ENCODE measurements around the gene XPNPEP1.
A peak's percentile ranks its signal among the peaks of the same experiment; 100 is the strongest.

- TF ChIP-seq CSRNP3 (CRISPR knock-in tag; IDR thresholded peaks at IDR 0.05), result no peak
- TF ChIP-seq ZC3H10 (CRISPR knock-in tag; IDR thresholded peaks at IDR 0.05), result no peak
- TF ChIP-seq, protein P1, sequence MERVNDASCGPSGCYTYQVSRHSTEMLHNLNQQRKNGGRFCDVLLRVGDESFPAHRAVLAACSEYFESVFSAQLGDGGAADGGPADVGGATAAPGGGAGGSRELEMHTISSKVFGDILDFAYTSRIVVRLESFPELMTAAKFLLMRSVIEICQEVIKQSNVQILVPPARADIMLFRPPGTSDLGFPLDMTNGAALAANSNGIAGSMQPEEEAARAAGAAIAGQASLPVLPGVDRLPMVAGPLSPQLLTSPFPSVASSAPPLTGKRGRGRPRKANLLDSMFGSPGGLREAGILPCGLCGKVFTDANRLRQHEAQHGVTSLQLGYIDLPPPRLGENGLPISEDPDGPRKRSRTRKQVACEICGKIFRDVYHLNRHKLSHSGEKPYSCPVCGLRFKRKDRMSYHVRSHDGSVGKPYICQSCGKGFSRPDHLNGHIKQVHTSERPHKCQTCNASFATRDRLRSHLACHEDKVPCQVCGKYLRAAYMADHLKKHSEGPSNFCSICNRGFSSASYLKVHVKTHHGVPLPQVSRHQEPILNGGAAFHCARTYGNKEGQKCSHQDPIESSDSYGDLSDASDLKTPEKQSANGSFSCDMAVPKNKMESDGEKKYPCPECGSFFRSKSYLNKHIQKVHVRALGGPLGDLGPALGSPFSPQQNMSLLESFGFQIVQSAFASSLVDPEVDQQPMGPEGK (CRISPR knock-in tag; IDR thresholded peaks at IDR 0.05; ENCODE audit: borderline replicate concordance), result no peak
- TF ChIP-seq ZFP30 (CRISPR knock-in tag; IDR thresholded peaks at IDR 0.05), result no peak
- TF ChIP-seq ZNF8 (CRISPR knock-in tag; IDR thresholded peaks at IDR 0.05), result no peak
- TF ChIP-seq ARNTL (CRISPR knock-in tag; IDR thresholded peaks at IDR 0.05; ENCODE audit: borderline replicate concordance, low read depth), result no peak
- no peak for TF ChIP-seq CREB5 (CRISPR knock-in tag; IDR thresholded peaks at IDR 0.05; ENCODE audit: low read depth)
- TF ChIP-seq ISL1 (CRISPR knock-in tag; IDR thresholded peaks at IDR 0.05), result 0 out of 2 replicates have a peak, but pooled peaks have one; percentile 7
- no peak for TF ChIP-seq GLIS3 (CRISPR knock-in tag; IDR thresholded peaks at IDR 0.05)
Measured at GRCh38 chr10:109961174-109962001, 38.1 kb upstream of the XPNPEP1 start.

Data from SK-N-SH treated with all-trans-retinoic acid at 6 μM for 48 hours (cell line).